ENCODE results near the gene DNAH10.

Gene DNAH10

DNA sequence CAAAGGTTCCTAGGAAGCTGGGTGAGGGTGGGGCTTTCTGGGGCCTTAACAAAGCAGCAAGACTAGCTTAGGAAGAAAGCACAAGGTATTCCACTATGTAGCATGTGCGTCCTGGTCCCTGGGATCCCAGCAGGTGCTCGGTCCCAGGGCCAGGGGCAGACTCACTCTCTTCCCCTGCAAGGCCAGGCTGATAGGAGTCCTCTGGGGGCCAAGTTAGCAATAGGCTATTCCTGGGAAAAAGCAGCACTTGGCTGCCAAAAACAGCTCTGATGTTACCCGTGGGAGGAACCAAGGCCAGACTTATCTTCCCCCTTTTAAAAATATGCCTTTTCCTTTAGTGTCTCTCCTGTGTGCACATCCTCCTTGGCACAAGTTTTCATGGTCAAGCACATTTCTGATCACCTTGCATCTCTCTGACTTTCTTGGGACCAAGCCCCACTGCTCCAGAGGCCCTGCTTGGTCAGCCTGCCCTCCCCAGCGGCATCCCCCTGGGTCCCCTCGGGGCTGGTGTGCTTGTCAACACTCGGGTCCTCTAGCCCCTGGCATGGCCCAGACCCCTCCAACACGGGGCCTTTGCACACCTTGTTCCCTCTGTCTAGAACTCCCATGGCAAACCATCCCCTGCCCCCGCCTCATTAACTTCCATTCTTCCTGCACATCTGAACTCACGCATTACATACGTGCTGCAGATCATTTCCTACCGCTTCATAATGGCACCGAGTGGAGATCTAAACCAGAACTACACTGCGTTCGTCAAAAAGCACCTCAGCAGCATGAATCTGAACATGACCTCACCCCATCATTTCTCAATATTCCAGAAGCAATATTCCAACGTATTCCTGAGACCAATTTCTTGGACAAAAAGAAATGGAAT, 188.6 kb downstream of the DNAH10 start:
- DNase-seq = no peak

DNA sequence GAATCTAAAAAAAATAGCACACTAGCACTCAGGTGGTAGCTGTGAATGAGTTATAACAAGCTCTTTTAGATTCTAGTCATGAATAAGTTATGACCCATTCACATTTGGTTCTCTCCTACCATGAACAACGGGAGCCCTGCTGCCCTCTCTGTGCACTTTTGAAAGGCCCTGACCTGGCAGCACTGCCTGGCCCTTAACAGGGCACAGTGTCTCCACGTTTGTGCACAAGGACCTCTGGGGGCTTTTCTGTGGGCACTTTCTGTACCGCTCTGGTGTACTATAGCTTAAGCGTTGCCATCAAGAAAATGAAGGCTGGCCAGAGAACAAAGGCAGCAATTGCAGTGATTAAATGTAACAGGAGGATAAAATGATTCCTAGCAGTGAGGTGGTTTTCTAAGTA, 189.4 kb downstream of the DNAH10 start:
- DNase-seq = no peak

DNA sequence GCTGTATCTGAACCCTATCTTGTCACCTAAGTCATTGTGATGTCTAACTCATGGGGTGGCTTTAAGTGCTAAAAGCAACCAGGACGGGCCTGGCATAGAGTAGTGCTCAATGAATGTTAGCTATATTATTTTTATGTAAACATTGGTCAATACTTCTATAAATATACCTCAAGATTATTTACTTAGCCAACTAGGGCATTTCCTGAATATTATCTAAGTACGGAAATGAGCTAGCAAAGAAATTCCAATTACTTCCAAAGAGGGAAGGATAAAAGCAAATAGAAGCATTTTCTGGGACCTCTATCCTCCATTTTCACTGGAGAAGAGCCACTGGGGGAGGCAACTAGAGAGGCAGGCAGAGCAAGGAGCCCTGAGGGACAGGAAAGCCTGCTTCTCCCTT, 189.9 kb downstream of the DNAH10 start:
- no peak for DNase-seq

DNA sequence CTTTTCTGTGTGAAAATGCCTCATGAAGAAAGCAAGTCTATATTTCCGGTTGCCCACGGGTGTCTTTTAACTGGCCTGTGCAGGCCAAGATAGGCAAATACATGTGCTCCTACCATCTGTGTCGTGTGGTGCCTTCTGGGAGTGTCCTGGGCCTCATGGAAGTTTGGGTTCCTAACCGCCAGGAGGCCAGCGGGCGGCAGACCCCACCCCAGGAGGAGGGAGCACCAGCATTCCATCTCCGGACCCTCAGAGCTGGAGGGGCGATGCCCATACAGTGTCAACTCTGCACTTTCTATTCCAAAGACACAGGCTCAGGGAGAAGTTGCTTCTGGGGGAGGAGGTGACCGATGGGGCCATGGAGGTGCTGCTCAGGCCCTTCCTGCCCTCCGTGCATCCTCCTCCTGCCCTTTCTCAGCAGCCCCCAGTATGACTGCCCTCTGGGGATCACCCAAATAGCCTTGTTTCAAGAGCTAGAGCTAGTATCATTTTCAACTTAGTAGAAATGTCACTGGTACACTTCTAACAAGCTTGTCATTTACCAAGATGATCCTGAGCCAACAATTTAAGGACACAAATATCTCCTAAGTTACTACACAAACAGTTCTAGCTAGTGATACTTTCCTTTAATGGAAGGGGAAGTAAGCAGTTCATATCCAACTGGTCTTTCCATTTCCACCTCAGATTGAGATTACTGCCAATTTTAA, 192.7 kb downstream of the DNAH10 start:
- DNase-seq = no peak

DNA sequence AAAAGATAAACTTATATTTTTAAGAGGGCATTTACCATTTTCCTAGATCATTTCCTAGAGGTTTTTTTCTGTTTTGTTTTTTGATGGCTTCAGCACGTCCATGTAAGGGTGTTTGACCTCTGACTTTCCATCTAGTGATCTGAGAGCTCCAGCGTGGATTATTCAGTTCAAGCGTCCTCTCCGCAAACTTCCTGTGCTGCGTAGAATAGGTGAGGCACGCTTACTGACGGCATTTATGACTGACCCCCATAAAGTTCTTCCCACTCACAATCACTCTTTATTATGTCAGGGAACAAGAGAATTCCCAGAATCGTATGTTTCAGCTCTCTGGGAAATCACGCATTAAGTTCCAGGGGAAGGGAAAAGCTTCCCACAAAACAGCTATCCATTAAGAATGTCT, 194.1 kb downstream of the DNAH10 start:
- no peak for DNase-seq

DNA sequence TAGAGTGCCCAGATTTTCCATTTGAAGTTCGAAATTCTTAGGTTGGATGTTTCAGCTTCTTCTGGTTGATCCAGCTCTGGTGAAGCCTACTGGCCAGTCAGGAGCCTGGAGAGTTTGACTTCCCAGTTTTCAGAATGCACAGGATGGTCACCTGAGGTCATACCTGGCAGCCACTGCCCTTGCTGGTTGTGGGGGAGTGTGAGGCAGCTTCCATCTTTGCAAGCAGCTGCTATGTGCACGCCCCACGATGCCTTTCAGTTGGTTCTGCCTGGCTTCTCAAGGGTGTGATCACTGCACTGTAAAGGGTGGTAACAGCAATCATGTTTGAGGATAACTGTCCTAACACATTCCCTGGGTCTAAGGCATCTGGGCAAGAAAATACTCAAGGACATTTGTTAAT, 195.1 kb downstream of the DNAH10 start:
- no peak for DNase-seq

DNA sequence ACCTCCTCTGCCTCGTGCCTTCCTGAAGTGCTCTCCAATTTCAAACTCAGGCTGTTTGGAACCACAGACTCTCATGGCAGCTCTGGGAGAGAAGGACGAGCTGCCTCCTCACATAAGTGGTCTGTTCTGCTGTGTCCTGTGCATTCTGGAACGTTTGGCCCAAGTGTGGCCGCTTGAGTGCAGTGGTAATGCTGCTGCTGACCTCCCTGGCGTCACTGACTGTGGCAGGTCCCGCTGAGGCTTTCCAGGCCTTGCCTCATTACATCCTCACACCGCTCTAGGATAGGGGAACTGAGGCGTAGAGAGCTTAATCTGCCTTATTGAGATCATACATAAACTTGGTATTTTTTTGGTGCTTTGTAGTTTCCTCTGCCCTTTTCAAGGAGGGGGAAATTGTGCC, 196.4 kb downstream of the DNAH10 start:
- DNase-seq = no peak

DNA sequence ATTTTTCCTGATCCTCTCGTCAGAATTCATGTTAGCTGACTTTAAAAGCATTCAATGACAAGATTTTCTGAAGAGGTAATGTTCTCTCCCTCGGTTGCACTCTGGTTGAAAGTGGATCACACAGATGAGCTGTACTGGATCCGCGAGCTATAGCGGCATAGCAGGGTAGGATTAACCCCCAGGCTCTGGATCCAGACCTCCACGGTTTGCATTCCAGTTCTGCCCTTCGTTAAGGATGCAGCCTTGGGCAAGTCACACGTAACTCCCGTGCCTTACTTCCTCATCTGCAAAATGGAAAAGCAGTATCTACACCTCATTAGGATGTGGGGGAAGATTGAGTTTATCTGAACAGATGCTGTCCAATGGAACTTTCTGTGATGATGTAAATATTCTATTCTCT, 196.8 kb downstream of the DNAH10 start:
- no peak for DNase-seq

DNA sequence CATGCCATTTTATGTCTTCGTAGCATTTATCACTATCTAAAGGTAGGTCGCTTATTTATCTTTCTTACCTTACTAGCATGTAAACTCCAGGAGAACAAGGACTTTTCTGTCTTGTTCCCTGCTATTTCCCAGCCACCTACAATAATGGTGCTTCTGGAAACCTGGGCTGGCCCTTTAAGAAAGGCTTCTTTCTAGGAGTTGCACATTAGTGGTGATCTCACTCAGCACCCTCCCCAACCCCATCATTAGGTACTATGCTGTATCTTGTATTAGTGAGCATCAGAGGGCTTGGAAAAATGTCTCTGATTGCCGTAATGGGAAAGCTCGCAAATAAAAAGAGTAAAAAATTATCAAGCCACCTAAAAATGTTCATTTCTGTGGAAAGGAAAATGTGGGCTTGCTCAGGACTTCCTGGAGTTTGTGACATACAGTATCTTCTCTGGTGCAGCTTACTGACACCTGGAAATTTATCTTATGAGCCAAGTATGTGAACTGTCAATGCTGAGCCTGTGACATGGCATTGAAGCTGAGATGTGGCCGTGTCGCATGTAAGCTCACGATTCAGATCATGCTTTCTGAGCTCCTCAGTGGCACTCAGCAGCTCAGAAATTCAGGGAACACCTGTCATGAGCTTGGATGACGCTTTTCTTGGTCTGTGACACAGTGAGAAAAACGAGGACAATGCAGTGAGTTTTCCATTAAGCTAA, 198.1 kb downstream of the DNAH10 start:
- no peak for DNase-seq

DNA sequence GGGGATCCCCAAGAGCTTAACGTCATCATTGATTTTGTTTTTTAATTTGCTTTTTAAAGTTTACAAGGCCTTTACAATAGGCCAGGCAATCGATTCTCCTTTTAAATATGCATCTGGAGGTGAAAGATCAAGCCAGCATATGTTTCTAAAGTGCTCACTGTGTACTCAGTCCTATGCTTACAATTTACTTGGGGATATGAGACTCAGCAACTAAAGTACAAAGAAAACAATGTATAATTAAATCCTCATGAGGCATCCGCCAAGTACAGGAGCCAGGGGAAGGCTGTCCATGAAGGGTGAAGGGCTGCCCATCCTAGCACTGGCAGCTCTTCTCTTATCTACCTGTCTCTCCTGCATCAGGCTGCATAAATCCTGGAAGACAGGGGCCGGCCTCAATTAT, 198.8 kb downstream of the DNAH10 start:
- DNase-seq = no peak

DNA sequence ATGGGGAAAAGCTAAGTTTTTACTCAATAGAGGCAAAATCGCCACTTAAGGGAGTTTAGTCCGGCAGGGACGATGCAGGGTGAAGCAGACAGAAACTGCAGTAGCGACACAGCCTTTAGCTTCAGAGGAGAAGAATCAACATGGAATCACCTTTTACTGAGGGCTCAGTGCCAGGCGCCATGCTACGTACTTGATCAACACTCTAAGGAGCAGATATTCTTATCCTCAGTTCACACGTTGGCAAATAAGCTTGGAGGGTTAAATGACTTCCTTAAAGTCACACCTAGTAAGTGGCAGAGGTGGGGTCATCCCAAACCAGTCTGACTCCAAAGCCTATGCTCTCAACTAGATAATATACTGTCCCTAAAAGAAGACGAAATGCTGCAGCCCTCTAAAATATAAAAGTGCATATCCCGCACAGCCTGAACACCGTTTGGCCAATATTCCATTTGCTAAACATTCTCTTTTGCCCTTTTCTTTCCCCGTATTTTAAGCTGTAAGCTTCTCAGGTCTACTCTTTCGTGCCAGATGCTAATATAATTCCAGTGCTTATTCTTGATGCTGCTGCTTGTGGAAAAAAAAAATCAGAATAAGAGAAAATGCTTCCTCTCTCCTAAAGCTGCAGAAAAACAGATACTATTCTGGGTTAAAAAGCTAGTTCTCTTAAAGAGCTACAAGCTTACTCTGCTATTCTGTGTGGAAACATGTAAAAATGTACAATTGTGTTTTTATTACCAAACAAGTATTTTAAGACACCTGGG, 199.7 kb downstream of the DNAH10 start:
- no peak for DNase-seq

DNA sequence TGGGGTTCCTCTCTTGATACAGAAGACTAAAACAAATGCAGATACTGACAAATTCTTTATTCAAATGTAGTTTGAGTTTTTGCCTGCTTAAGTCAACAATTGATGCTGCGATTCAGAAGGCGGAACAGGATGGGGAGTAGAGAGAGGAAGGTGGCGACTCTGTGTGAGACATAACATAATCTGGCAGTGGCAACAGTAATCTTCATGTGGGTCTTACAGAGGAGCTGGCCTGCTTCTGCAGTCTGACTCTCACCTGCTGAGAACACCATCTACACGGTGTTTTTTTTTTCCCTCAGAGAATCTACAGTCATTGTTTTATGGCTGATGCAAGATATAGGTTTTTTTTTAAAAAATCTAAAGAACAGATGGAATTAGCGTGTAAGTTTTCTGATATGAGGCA, 200.4 kb downstream of the DNAH10 start:
- DNase-seq = no peak

DNA sequence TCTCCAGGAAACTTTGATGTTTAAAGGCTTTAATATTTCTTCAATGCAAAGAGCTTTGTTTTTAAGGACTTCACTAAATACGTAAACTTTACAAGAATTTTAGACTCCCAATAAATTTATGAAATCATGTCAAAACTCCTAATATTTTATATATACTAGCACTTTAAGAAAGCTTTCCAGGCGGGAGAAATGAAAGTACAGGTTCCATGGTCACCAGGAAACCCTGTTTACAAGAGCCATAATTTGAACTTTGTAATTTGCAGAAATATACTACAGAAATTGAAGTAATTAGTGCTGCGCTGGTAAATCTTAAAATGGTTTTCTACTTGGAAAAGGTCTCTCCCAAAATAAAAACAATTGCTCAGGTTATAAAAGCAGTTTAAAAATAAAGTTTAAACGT, 201.7 kb downstream of the DNAH10 start:
- DNase-seq = no peak

DNA sequence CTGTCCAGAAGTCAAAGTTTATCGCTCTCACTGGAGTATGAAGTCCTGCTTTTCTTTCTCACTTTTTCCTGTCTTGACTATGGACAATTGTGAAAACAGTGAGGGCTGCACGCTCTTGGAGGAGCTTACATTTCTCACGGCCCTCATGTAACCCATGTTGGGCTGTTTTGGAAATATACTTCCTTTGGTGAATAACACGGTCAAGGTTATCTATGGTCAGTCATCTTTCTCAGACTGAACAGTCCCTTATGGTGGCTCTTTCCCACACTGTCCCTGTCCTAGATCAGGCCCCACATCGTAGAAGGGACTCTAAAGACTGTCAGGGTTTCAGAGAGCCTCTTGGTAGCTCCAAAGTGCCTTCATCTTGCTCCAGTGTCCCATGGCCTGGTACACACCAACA, 203.3 kb downstream of the DNAH10 start:
- no peak for DNase-seq

DNA sequence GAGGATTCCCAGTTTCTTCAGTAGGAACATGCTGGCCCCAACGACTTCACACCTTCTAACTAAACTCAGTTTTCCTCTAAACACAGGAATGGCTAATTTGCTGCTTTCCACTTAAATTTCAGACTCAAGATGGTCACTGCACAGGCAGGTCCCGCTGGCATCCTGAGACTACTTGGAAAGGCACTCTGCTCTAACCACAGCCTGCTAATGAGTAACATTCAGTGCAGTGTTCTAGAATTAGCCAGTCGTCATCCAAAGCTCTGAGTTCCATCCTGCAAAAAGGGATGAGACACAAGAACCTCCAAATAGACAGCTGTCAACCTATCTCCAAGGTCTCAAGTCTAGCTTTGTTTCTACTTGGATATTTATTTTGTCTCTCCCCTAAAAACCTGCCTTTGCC, 204.5 kb downstream of the DNAH10 start:
- no peak for DNase-seq

DNA sequence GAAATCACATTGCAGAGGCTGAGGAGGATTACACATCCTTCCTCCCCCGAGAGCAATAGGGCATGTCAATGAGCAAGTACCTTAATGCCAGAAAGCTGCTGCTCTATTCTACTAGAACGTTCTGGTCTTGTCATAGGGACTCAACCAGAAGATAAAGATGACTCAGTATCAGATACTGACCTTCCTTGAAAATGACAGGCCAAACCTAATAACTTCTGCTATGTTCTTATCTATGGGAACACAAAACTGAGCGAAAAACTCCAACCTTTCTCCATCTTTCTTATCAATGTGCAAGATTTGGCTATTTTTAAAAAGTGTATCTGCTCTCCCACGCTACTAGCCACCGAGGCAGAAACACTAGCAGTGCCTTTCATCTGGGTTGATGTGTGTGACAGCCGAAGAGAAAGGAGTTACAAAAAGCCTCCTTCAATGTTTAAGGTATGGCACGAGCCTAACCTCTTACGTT, 205.1 kb downstream of the DNAH10 start:
- no peak for DNase-seq

DNA sequence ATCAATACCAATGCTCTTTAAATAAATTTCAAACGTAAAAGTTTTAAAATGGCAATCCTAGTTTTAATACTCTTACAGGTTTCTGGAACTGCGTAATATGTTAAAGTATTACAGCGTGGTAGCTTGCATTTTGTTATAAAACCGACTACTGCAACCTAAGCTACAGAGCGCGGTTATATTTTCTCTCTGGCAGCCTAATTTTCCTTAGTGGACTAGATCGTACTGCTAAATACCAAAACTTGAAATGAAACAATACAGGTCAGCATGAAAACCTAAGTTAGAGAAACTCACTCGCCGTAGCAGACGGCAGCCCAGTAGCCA, 209.3 kb downstream of the DNAH10 start:
- no peak for DNase-seq

DNA sequence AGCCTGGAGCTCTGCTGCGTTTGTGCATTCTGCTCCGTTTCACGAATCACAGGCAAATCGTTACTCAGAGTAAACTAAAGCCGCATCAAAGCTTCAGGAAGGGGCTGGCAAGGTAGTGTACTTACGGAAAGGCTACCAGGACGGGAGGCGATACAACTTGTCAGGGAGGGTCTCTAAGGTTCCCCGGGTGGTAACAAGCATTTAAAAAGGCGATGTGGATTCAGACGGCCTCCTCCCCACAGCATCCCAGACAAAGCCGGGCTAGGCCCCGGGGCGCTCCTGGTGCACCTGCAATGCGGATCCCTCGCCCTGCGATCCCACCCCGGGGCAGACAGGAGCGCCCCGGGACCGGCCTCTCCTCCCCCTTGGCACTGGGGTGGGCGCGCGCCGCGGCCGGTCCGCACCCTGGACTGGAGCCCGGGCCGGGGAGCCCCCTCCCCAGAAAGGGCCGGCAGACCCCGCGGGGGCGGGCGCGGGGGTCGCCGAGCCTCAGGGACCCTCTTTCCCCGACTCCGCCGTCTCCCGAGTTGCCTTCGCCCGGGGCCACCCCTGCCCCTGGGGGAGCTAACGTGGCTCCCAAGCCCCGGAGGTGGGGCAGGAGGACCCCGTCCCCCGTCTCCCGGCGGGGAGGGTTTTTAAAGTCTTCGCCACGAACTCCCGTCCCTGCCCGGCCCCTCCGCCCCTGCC, 209.8 kb downstream of the DNAH10 start:
- peak; percentile 45 for DNase-seq

DNA sequence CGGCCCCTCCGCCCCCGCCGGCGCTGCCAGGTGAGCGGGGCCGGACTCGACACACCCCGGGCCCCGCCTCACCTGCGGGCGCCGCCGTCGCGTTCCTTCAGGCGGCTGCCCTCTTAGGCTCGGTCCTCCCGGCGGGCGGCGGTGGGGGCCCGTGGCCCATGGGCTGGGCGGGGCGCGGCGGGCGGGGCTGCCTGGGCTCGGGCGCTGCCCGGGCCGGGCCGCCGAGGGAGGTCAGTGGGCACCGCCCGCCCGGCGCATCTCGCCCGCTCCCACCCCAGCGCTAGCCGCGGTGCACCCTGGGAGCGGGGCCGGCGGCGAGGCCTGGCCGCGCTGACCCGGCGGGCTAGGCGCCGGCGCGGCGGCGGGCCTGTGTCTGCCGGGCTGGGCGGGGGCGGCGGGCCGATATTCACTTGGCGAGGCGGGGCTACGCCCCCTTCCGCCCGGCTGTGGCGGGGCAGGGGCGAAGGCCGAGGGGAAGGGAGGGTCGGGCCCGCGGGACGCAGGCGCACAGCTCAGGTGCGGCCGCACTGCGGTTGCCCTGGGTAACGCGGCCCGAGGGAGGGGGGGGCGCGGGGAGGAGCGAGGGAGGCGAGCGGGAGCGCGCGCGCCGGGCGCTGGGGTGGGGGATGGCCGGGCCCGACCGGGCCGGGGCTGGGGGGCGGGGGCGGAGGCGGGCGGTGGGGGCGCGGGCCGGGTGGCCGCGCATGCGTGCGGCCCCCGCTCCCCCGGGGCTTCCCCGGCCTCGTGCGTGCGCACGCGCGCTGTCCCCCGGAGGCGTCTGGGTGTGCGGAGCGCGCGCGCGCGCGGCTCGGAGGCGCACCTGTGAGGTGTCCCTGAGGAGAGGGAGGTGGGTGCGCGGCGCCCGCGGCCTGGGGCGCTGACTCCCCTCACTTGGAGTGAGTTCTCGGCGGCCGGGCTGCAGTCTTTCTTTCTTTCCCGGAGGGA, 210.6 kb downstream of the DNAH10 start, which contains the start of the genes CCDC92 and ZNF664:
Gene CCDC92 (minus strand): TSS at position 375 of the 945 bp plus-strand sequence. CDS start 28,526 bp downstream, outside the sequence.
Gene ZNF664 (plus strand): TSS at position 759 of the 945 bp plus-strand sequence. CDS start 38,930 bp downstream, outside the sequence.
- DNase-seq = peak; percentile 96

DNA sequence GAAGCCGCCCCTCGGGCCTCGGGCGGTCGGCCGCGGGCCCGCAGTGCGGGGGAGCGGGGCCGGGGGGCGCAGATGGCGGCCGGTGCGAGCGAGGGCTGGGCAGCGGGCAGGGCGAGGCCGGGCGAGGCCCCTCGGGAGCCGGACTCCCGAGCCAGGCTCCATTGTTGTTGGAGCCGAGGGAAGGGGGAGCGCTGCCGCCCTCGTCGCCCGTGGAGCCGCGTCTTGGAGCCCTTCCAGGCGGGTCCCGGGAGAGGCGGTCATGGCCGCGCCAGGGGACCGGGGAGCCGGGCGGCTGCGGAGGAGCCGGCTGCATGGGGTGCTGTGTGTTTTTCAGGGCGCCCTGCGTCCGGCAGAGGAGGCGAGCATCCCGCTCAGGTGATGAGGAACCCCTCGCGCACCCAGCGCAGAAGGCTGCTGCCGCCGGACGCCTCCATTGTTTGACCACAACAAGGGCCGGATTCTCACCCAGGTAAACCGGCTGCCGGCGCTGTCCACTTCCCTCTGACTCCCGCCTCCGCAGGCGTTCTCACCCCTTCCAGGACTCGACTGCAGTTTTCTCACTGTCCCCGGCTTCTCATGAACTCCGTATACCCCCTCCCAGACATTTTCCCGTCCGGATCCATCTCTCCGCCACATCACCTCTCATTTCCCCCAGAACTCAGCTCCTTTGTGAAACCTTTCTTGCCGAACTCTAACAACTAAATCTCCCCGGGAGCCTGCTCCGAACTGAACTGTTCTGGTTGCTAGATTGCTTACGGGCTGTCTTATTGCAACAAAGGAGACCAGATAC, 211.6 kb downstream of the DNAH10 start:
- DNase-seq = peak; percentile 43

Data from stimulated activated CD4-positive, alpha-beta T cell treated with anti-CD3 and anti-CD28 coated beads, Interleukin-15, amount 100 ng/mL, for 24 hours (primary cell).